ENCODE measurements around the gene CREB3L2. TPM values are rescaled to one million over a fixed set of nuclear protein-coding genes. Genes with fewer than 3 reads are reported as not detected.
A peak's percentile ranks its signal among the peaks of the same experiment; 100 is the strongest.

The CREB3L2 gene
- total and polyA plus RNA-seq, 5 experiments from 2014 or later, result 5.2 to 12.8 (median 9.0) TPM

DNA sequence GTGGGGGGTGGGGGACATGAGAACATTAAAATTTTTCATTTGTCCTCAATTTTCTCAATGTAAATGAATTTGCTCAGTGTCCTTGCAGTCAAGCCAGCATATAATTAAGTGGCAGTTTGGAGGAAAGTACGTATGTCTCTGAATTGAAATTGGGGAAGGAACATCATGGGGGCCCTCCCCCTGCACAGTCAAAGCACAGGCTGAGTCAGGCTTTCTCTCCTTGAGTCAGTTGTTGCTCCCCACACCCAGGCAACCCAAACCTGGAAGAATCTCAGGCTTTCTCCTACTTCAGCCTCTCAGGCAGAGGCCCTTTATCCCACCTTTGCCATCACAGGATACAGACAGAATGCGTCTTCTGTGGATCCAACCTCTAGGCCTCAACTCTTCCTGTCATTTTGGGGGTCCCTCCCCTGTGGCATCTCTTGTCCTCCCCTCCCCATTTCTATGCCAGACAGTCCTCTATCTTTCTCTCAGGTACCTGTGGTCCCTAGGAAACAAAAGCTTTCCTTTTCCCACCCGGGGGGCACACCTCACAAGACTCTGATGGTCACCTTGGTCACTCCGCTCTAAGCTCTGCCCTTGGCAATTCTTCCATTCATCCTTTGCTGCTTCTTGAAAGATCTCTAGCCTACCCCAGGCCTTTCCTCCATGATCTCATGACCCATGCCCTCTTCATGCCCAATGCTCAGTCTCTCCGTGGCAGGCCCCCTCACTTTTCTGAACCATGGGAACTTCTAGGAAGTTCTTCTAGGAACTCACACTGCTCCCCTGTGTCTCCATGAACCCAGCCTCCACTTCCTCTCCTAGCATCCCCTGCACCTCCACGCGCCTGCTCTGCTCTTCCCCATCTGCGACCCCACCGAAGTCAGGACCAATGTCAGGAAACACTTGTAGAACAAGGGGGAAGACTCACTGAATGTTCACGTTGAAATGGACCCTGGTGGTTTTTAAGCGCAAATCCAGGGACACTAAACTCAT is 40.4 kb downstream of the CREB3L2 start:
- Mint-ChIP-seq H3K4me1 (peaks cover 8 to 39% (median 9%) of the 10 kb centered on the region in 4 donors), H3K27me3 (no peaks in the 10 kb centered on the region), H3K36me3 (peaks cover 6 to 17% (median 7%) of the 10 kb centered on the region in 3 donors), H3K27ac (peak overlapping the region in 1 of 10 donors; percentile 46), H3K4me3 (no peak overlapping the region), H3K9me3 (no peaks in the 10 kb centered on the region)
- no peak for DNase-seq
- no peak for ATAC-seq
- POLR2A ChIA-PET, result no interaction called here

DNA sequence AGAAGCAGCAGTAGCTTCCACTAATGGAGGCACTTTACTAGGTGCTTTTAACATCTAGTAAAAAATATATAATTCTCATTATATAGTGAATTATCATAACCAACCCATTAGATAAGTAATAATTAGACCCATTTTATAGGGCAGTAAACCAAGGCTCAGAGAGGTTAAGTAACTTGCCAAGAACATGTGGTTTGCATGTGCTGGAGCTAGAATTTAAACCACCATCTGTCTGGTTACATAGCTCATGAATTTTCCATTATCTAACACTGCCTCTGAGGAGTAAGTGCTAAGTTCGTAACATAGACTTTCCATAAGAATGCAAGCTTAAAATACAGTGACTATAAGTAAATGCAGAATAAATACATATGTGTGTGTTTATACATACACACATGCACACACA is 41.9 kb downstream of the CREB3L2 start:
- no peaks in the 10 kb centered on the region for H3K27me3 Mint-ChIP-seq
- ATAC-seq (no peak), DNase-seq (no peak)
- POLR2A ChIA-PET, result no interaction called here
- H3K4me1 Mint-ChIP-seq, result peaks cover 0 to 31% (median 3%) of the 10 kb centered on the region in 4 donors
- peaks cover 6 to 17% (median 7%) of the 10 kb centered on the region in 3 donors for H3K36me3 Mint-ChIP-seq
- H3K4me3 Mint-ChIP-seq, result no peak overlapping the region
- no peaks in the 10 kb centered on the region for H3K9me3 Mint-ChIP-seq
- H3K27ac Mint-ChIP-seq, result no peak overlapping the region

DNA sequence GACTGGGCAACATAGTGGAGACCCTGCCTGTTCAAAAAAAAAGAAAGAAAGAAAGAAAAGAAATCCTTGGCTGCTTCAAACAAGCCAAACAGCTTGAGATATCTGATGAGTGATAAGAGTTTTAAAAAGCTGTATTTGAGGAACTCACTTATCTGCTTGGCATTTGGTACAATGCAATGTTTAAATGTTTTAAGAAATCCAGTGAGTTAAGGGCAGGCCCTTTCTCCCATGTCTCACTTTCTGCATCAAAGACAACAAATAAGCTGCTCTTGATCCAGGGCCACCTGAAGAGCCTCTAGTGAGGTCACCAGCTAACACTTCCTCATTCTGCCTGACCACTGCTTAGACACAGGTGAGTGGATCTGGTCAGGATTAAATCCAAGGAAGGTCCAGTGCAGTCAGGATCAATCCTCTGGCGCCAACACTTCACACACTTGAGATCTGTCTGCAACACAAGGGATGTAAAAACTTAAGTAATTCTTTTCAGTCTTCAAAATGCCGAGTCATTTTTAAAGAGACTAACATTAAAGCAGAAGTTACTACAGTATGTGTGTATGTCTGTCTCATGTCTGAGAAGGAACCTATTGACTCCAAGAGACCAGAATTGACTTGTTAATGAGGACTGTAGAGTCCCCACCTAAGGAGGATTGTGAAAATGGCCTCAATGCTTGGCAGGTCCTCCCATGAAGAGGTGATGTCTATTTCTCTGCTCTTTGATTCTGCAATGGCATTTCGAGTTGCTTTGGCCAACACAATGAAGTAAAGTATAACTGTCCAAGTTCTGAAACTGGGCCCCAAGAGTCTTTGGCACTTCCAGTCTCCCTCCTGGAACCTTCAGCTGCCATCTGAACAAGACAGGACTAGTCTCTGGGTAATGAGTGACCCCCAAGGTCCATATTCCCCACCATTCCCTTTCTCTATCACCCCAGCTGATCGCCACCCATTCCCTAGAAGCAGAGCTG is 43.1 kb downstream of the CREB3L2 start:
- Mint-ChIP-seq H3K36me3 (peaks cover 6 to 17% (median 7%) of the 10 kb centered on the region in 3 donors), H3K27ac (peak overlapping the region in 3 of 10 donors; percentile 29 to 79 (median 31)), H3K27me3 (no peaks in the 10 kb centered on the region), H3K4me3 (no peak overlapping the region), H3K9me3 (no peaks in the 10 kb centered on the region), H3K4me1 (peaks cover 0 to 31% (median 3%) of the 10 kb centered on the region in 4 donors)
- DNase-seq (no peak), ATAC-seq (no peak)
- POLR2A ChIA-PET, result interaction anchor here (0.5 kb wide), 1 partner anchor 12 kb away, joined by 3 read pairs; no protein-coding TSS in a partner anchor

DNA sequence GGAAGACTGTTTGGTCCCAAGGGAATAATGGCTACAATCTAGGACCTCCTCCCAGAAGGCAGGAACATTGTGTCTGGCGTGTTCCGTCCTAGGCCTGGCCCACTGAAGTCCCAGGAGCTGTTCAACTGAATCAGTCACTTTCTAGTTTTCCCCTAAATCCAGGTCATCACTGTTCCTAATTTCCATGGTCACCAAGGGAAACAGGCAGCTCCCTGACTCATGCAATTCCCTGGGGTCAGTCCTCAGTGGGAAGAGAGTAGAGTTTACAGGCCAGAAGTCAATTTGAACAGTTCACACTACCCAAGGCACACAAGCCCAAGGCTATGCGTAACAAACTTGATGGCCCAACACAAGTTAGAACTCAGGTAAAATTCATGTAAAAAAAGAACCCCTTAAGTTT is 44.0 kb downstream of the CREB3L2 start:
- POLR2A ChIA-PET, result no interaction called here
- no peak for ATAC-seq
- DNase-seq, result no peak
- Mint-ChIP-seq H3K27ac (no peak overlapping the region), H3K4me3 (no peak overlapping the region), H3K27me3 (no peaks in the 10 kb centered on the region), H3K4me1 (peaks cover 0 to 35% (median 6%) of the 10 kb centered on the region in 4 donors), H3K9me3 (no peaks in the 10 kb centered on the region), H3K36me3 (peaks cover 6 to 16% (median 10%) of the 10 kb centered on the region in 3 donors)

GRCh38 chr7:137956591-137956990 is 45.3 kb downstream of the CREB3L2 start:
- Mint-ChIP-seq H3K4me1 (peaks cover 0 to 27% (median 4%) of the 10 kb centered on the region in 4 donors), H3K4me3 (no peak overlapping the region), H3K27me3 (no peaks in the 10 kb centered on the region), H3K36me3 (peaks cover 6 to 14% (median 10%) of the 10 kb centered on the region in 3 donors), H3K27ac (no peak overlapping the region), H3K9me3 (no peaks in the 10 kb centered on the region)
- POLR2A ChIA-PET, result no interaction called here
- no peak for ATAC-seq
- DNase-seq, result no peak

DNA sequence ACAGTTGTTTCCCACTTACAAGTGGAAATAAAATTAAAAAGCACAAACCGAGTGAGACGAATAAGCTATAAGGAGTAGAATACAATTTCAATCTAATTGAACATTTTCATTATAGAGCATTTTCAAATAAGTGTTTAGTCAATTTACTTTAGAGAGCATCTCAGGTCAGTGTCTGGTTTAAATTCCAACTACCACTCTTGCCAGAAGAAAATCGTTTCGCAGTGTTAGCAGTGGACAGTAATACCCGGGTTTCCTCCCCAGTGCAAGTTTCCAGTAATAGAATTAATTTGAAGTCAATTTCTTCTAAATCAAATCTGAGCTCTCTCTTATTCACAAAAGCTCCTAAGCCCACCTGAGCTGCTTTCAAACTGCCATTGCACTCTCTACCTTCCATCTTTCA is 45.7 kb downstream of the CREB3L2 start:
- Mint-ChIP-seq H3K27ac (no peak overlapping the region), H3K27me3 (no peaks in the 10 kb centered on the region), H3K36me3 (peaks cover 6 to 14% (median 10%) of the 10 kb centered on the region in 3 donors), H3K4me3 (no peak overlapping the region), H3K4me1 (peaks cover 0 to 23% (median 3%) of the 10 kb centered on the region in 4 donors), H3K9me3 (no peaks in the 10 kb centered on the region)
- ATAC-seq (no peak), DNase-seq (no peak)
- POLR2A ChIA-PET, result interaction anchor here (0.6 kb wide), 1 partner anchor 344 kb away, joined by 3 read pairs; no protein-coding TSS in a partner anchor

DNA sequence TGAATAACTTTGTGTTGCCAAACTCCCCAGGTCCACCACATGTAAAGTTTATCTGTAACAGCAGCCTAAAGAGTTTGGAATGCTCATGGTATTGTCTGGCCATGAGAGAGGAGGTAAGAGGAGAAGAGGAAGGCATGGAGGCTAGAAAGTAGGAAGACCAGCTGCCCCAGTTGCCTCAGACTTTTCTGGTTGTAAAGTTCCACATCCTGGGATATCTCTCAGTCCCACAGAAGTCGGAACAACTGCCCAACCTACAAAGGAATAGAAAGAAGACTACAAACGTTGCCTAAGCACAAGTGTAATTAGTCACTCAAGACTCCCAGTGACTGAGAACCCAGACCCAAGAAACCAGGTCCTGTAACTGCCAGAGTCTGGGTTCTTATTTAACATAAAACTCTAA is 47.3 kb downstream of the CREB3L2 start:
- H3K4me3 Mint-ChIP-seq, result no peak overlapping the region
- no peaks in the 10 kb centered on the region for H3K27me3 Mint-ChIP-seq
- ATAC-seq (no peak), DNase-seq (no peak)
- H3K4me1 Mint-ChIP-seq, result peaks cover 0 to 21% (median 8%) of the 10 kb centered on the region in 4 donors
- H3K27ac Mint-ChIP-seq, result peak overlapping the region in 1 of 10 donors; percentile 7
- peaks cover 6 to 14% (median 8%) of the 10 kb centered on the region in 3 donors for H3K36me3 Mint-ChIP-seq
- H3K9me3 Mint-ChIP-seq, result no peaks in the 10 kb centered on the region
- POLR2A ChIA-PET, result no interaction called here

DNA sequence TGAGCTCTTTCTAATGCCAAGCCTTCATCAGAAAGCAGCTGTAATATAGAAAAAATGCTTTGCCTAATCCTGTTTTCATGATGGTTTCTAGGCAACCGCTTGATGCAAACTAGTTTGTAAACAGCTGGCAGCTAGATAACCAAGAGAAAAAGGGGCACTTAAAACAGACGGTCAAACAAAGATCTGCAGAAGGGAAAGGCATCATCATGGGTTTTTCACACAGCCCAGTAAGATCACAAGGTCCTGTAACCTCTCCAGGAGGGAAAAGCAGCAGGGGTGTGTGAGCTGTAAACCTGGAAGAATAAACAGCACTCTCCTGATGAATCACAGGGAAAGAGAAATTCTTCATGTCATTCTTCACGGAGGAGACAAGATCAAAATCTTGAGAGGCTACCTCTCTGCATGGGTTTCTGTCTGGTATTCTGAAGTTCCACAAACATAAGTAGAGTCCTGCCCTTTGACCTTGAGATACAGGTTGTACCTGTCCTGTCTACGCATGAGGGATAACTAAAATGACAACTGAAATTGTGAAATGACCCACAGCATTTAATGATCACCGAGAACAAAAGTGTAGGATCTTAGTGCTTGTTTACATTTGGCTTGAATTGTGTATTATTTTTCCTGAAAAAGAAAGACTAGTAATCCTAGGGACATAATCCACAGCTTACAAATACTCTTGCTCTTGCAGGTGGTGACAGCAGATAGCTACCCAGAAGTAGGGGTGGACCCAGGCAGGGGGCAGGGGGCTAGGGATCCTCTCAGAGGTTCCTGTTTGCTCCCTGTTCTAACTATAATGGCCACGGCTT is 48.0 kb downstream of the CREB3L2 start:
- Mint-ChIP-seq H3K4me3 (no peak overlapping the region), H3K36me3 (peaks cover 4 to 14% (median 8%) of the 10 kb centered on the region in 3 donors), H3K4me1 (peaks cover 0 to 16% (median 8%) of the 10 kb centered on the region in 4 donors), H3K27me3 (no peaks in the 10 kb centered on the region), H3K27ac (no peak overlapping the region), H3K9me3 (no peaks in the 10 kb centered on the region)
- POLR2A ChIA-PET, result no interaction called here
- no peak for ATAC-seq
- DNase-seq, result no peak

DNA sequence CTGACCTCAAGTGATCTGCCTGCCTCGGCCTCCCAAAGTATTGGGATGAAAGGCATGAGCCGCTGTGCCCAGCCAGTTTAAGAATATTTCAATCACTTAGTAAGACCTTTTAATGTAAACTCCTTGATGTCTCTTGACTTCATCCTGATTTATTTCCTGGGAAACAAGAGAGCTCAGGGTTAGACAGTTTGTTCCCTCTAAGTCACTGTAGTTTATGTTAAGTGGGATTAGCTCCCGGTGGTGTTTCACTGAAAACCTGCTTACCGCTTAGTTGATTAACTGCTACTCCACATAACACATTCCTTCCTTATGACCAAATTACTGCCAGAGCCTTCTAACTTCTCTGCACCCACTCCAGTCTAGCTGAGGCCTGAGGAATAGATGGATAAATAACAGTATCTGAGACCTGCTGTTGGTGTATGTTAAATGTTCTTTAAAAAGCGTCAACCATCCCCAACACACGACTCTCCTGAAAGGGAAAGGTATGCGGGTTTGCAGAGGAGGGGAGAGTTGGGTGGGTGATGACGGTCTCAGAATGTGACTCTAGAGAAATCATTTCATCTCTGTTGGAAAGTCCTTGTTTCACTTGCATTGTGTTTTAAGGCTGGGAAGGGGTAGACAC is 48.7 kb downstream of the CREB3L2 start:
- Mint-ChIP-seq H3K9me3 (no peaks in the 10 kb centered on the region), H3K4me3 (no peak overlapping the region), H3K4me1 (peaks cover 0 to 12% (median 7%) of the 10 kb centered on the region in 4 donors), H3K27me3 (no peaks in the 10 kb centered on the region), H3K27ac (no peak overlapping the region), H3K36me3 (peaks cover 0 to 7% (median 2%) of the 10 kb centered on the region in 3 donors)
- ATAC-seq, result no peak
- POLR2A ChIA-PET, result no interaction called here
- DNase-seq, result no peak

DNA sequence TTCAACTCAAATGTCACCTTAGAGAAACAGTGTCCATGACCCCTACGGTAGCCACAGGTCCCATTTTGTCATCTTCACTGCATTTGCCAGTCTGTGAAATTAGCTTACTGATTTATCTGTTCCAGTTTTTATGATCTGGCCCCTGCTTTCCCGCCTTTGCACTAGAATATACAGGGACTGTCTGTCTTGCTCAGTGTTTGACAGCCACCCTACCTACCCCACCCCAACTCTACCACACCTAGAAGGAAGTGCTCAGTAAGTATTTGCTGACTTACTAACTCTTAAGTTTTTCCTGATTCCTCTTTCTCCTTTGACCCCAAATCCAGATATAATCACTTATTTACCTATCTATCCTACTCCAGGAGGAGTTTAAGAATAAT is 49.5 kb downstream of the CREB3L2 start:
- ATAC-seq (no peak), DNase-seq (no peak)
- POLR2A ChIA-PET, result no interaction called here
- peak overlapping the region in 1 of 10 donors; percentile 77 for H3K27ac Mint-ChIP-seq
- peaks cover 0 to 6% (median 2%) of the 10 kb centered on the region in 3 donors for H3K36me3 Mint-ChIP-seq
- H3K9me3 Mint-ChIP-seq, result no peaks in the 10 kb centered on the region
- no peaks in the 10 kb centered on the region for H3K27me3 Mint-ChIP-seq
- peaks cover 0 to 12% (median 7%) of the 10 kb centered on the region in 4 donors for H3K4me1 Mint-ChIP-seq
- H3K4me3 Mint-ChIP-seq, result no peak overlapping the region

GRCh38 chr7:137951700-137952425 is 50.0 kb downstream of the CREB3L2 start:
- H3K27ac Mint-ChIP-seq, result peak overlapping the region in 2 of 10 donors; percentile 33 to 77
- no peaks in the 10 kb centered on the region for H3K9me3 Mint-ChIP-seq

More at GRCh38 chr7:137951700-137952425, 50.0 kb downstream of the CREB3L2 start:
- Mint-ChIP-seq H3K36me3 (peaks cover 0 to 2% (median under 1%) of the 10 kb centered on the region in 3 donors), H3K4me3 (no peak overlapping the region), H3K4me1 (peaks cover 0 to 12% (median 7%) of the 10 kb centered on the region in 4 donors), H3K27me3 (no peaks in the 10 kb centered on the region)
- DNase-seq, result no peak
- ATAC-seq, result no peak
- POLR2A ChIA-PET, result no interaction called here

Measured in naive thymus-derived CD8-positive, alpha-beta T cell (primary cell).